AG09319 (cell line): ENCODE measurements around the gene LRRN1.

Experiments used
- DNase-seq: peaks from one replicate; pipeline ENCODE4 v3.0.0-alpha.2; 2010; ENCODE audit warnings: low read depth; ENCODE audit errors: extremely low read depth
- TF ChIP-seq, protein P1 (sequence below): IDR thresholded peaks from 2 replicates; pipeline ENCODE4 v1.5.1; 2011; ENCODE audit warnings: low read depth, mild to moderate bottlenecking, inconsistent platforms, low read length, moderate library complexity

Gene LRRN1

DNA sequence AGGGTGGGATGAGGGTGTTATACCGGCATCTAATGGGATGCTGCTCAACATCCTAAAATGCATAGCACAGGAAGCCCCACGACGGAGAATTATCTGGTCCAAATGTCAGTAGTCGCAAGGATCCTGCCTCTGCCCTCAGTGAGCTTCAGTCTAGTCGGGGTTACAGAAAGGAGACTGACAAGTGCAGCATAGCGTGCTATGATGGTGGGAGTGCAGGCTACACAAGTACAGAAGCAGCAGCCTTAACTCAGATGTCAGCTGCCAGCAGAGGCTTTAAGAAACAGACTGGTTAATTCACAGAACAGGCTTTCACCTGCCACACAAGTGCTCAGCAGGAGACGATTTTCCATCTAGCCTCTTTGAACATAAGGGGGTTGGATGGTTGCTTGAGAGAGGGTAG, 6.9 kb downstream of the LRRN1 start:
- TF ChIP-seq, protein P1, sequence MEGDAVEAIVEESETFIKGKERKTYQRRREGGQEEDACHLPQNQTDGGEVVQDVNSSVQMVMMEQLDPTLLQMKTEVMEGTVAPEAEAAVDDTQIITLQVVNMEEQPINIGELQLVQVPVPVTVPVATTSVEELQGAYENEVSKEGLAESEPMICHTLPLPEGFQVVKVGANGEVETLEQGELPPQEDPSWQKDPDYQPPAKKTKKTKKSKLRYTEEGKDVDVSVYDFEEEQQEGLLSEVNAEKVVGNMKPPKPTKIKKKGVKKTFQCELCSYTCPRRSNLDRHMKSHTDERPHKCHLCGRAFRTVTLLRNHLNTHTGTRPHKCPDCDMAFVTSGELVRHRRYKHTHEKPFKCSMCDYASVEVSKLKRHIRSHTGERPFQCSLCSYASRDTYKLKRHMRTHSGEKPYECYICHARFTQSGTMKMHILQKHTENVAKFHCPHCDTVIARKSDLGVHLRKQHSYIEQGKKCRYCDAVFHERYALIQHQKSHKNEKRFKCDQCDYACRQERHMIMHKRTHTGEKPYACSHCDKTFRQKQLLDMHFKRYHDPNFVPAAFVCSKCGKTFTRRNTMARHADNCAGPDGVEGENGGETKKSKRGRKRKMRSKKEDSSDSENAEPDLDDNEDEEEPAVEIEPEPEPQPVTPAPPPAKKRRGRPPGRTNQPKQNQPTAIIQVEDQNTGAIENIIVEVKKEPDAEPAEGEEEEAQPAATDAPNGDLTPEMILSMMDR: no peak
- DNase-seq: no peak

DNA sequence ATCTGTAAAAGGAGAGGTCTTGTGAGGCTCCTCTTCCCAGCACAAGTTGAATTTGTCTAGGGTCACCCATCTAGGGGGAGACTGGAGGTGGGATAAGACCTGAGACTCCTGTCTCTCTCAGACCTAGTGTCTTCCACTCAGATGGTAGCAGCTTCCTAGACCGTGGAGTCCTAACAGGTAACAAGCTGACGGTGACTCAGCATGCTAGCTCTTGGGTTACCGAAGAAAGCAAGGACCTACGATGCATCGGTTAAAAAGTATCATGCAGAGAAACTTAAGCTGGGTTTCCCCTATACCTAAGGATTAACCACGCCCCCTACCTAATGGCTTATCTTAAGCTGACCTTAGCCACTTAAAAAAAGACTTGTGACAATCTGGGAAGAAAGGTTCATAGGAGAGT, 7.6 kb downstream of the LRRN1 start:
- DNase-seq: no peak
- TF ChIP-seq, protein P1: no peak

DNA sequence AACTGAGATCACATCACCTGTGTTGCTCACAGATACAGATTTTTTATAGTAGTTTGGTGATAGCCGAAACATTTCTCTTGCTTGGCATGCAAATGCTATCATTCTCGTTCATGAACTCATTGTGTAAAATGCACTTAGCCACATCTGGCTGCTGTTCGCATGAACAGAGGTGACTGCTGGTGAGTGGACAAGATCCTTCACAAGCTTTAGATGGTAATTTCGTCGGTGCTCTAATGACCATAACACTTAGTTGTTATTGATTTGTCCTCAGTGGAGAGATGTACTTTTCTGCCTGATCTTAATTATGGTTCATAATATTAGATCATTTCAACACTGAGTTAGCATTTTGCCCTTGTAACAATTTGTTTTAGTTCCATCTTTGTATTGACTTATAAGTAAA, 13.8 kb downstream of the LRRN1 start:
- DNase-seq: no peak
- TF ChIP-seq, protein P1: no peak

DNA sequence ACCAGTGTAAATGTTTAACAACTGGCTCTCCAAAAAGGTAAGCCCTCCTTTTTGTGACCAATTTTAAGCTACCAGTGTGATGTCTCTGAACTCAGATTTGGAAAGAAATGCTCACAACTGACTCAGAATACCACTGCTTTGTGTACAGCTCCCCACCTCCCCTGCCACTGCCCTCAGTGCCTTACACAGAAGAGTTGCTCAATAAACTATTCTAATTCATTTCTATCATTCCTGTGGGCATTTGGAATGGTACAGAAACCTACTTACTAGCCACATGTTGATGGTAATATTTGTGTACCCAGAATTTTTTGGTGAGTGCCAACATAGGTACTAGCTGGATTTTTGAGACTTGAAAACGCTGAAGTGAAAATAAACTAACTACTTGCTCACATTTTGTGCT, 16.0 kb downstream of the LRRN1 start:
- DNase-seq: no peak
- TF ChIP-seq, protein P1: no peak

DNA sequence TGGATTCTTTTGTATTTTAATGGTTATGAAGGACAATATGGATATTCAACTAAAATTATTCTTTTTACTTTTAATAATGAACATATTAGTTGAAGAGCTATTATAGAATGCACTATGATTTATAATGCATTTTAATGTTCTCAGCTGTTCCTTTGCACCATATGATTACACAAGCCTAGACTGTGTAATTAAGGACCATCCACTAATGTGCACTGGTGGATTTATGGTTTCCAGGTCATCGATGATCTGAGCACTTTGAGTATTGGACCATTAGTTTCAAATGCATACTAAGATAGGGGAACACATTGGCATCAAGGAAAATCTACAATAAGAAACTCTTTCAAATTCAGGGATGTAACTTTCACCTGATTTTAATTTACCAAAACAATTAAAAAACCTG, 16.8 kb downstream of the LRRN1 start:
- DNase-seq: no peak
- TF ChIP-seq, protein P1: no peak

DNA sequence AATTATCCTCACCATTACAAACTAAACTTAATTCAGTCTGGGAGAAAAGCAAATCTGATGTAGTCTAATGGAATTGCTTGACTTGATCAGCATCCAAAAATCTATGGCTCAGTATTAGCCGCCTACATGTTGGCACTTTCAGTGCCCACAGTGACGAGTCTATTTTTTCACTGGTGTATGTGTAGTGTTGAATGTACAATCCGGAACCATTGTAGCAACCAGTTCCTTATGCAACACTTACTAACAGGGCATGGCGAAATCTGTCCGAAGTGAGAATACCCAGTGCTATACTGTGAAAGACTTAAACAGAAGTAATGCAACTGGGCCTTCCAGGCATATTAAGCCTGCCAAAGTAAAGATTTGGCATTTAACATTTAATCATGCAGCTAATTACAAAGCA, 18.6 kb downstream of the LRRN1 start:
- TF ChIP-seq, protein P1: no peak
- no peak for DNase-seq

DNA sequence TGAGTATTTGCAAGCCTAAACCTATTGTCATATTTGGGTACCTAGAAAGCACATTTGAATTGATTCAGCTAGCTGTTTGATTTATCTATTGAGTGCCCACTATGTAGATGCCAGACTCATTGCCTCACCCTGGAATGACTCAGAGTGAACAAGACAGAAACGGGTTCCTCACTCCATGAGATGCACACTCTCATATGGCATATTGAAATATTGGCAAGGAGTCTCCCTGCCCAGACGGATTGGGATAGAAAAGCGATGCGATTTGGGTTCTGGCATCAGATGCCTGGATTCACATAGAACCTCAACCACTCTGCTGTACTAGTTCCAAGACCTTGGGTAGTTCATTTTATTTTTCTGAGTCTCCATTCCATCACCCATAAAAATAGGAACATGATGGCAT, 22.5 kb downstream of the LRRN1 start:
- TF ChIP-seq, protein P1: no peak
- no peak for DNase-seq

DNA sequence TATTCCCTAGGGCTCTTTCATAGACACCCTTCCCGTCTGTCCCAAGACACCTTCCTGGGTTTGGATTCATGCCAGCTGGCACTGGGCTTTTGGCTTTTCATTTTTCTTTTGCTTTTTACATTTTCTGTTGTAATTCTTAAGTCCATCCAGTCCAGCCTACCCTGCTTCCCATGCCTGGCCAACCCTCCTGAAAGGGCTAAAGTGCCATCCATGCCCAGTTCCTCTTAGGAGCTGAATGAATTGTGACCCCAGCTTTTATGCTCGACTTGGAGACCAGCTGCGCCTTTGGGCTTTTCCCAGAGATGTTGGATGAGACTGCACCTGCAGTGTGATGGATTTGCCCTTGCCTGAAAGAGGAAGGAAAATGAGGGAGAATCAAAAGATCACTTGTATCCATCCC, 25.8 kb downstream of the LRRN1 start:
- DNase-seq: no peak
- TF ChIP-seq, protein P1: no peak
